Amniotic epithelial cell (primary cell): ENCODE data around the gene BHLHE40.

ENCODE experiments used
- DNase-seq: peaks from one replicate; pipeline ENCODE4 v3.0.0-alpha.2; 2010; ENCODE audit warnings: low read depth

BHLHE40 gene

DNA sequence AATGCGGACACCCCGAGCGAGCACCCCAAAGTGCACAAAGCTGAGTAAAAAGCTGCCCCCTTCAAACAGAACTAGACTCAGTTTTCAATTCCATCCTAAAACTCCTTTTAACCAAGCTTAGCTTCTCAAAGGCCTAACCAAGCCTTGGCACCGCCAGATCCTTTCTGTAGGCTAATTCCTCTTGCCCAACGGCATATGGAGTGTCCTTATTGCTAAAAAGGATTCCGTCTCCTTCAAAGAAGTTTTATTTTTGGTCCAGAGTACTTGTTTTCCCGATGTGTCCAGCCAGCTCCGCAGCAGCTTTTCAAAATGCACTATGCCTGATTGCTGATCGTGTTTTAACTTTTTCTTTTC lies 5.3 kb downstream of the BHLHE40 start:
- DNase-seq = peak; percentile 39

DNA sequence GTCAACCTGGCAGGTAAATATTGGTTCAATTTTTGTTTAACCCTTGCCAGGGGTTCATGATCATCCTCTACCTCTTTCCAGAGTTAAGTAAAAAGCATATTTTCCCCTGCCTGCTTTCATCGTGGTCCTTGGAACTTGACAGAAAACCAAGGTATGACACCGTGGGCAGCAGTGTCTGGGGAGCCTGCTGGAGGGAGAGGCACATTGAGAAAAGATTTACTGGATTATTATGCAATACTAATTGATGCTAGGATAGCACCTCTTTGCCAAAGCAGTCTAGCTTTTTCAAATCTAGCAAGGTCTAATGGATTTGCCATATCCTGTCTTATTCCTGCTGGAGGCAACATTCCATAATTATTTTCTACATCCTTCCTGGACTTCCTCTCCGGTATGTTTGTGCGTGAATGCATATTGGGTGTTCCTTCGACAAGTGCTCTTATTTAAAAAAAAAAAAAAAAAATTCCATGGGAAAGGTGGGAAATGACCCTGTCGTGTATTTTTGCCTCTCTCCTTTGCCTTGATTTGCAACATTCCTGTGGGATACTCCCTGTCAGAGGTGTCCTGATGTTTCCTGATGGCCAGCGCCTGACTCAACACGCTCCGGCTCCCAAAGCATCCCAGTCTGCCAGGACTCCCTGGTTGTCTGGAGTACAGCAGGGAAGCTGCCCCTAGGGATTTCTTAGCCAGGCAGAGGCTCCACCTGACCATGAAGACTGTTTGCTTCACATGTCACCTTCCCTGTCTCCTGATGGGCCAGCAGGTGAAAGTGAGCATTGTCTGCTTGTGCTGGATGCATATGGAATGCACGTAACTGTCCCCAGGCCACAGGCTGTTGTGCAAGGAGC lies 6.3 kb downstream of the BHLHE40 start:
- peak; percentile 77 for DNase-seq

DNA sequence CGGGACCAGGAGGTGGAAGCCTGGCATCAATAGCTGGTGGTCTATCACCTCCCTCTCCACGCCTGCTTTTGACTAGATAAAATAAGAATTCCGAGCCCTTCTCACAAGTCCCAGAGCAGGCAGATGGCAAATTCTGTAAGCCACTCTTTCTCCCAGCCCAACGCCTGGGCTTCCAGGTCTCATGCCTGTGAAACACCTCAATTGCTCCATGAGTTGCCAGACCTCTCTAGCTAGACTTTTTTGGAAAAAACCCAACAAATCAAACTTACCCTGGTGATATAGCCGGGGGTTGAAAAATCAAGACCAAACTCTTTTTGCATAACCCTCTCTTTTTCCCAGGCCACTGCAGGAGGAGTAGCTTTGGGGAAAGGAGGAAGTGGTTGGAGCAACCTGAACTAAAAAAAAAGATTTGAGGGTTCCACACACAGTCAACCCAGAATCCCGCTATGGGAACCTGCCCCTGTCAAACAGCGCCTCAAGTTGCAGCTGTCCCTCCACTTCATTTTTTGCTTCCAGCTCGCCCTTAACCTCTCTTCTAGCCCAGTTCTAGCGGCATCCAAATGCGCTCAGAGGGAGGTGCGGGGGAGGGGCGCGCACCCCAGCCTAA lies 7.0 kb downstream of the BHLHE40 start:
- peak; percentile 69 for DNase-seq

DNA sequence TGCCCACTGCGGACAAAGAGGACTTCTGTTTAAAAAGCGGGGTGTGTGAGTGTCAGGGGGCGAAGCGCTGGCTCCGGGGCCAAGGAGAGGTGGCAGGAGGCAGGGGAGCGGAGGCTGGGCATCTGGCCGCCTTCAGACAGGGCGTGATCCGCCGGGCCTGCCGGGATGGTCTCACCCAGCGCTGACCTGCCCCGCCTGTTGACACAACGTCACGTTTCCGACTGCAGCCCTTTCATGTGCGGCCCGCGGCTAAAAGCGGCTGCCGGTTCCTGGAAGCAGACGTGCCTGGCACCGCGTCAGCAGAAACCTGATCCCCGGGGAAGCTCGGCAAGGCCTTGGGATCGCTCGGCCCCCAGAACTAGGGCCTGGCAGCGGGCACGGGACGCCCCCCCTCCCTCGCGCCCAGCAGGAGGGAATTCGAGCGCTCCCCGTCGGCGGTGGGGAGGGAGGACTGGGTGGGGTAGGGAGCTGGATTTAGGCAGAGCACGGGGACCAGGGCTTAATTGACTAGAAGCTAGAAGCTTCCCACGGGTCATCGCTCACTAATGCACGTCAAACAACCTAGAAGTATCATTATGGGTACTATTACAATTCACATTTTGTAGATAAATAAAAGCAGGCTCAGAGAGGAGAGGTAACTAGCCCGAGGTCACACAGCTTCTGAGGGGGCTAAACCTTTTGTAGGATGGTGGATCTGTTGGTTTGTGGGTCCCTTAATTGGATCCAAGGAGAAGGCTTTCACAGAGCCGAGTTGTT lies 7.7 kb downstream of the BHLHE40 start:
- DNase-seq = peak; percentile 98

GRCh38 chr3:4987538-4988296 lies 8.5 kb downstream of the BHLHE40 start:
- no peak for DNase-seq

DNA sequence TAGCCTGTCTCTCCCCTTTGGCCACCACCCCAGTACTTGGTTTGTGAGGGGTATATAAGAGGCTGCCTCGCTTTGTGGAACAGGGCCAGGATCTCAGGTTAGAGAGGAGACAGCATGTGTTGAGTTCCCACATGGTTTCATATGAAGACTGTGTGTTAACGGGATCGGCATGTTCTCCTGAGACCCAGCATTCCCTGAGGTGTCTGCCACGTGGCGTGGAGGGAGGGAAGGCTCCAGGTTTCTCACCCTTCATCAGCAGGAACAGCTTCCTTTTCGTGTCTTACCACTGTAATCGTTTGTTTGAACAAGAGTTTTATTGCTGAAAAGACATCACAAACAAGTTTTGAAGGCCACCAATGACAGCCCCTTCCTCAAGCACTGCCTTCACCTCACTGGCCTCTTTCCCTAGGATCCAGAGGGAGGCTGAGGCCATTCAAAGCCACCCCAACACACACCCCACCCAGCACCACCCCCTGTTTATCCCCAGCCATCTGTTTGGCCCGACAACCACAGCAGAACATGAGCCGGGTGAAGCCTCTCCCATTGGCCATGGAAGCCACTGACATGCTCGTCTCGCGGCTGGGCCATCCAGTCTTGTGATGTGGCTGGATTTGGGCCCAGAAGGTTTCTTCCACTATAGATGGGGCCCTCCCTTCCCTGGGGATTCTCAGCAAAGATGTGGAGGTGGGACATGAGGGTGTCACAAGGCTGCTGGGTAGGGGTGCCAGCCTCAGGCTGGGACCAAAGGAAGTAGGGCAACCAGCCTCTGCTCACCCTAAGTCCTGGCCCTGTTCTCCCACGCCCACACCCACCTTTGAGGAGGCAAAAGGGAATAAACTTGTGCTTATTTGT lies 10.0 kb downstream of the BHLHE40 start:
- DNase-seq = no peak

- no peak for DNase-seq
These were observed 10.8 kb downstream of the BHLHE40 start for GRCh38 chr3:4990069-4990468.

DNA sequence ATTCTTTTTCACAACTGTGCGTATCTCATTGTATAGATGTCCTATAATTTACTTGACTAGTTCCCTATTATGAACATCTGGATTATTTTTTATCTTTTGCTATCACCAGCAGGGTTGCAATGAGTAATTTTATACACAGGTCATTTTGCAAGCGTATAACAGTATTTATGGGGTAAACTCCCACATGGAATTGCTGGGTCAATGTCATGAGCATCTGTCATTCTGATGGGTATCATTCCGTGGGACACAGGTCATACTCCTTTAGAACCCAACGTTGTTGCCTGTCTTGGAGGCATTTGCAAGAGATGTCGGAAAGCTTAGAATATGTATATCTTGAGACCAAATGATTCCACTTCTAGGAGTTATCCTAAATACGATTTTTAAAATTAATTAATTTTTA lies 12.9 kb downstream of the BHLHE40 start:
- peak; percentile 51 for DNase-seq

DNA sequence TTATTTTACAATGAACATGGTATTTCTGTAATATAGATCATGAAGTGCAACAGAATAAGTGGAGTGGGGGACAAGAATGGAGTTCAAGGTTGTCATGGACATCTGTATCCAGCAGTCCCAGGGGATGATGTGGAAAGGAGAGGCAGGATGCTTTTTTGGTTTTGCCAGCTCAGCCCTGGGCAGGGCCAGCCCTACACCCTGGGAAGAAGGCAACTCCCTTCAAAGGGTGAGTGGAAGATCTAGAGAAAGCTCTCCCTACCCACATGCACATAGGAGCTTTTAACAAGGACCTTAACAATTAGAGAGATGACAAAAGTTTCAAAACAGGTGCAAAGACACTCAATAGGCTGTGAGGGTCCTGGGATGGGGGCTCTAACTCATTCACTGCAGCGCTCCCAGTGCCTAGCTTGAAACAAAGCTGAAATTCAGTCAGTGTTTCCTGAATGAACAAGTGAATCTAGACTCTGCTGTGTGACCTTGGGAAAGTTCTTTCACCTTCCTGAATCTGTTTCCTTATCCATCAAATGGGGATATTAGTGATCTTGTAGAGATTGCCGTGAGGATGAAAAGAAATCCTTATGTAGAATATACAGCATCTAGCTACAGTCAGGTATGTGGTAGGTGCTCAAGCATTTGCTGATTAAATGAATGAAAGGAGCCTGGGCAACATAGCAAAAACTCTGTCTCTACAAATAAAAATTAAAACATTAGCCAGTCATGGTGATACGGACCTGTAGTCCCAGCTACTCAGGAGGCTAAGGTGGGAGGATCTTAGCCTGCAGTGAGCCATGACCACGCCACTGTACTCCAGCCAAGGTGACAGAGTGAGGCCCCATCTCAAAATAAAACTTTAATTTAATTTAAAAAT lies 14.3 kb downstream of the BHLHE40 start:
- no peak for DNase-seq

GRCh38 chr3:4994144-4994730 lies 15.0 kb downstream of the BHLHE40 start:
- DNase-seq = peak; percentile 63

DNA sequence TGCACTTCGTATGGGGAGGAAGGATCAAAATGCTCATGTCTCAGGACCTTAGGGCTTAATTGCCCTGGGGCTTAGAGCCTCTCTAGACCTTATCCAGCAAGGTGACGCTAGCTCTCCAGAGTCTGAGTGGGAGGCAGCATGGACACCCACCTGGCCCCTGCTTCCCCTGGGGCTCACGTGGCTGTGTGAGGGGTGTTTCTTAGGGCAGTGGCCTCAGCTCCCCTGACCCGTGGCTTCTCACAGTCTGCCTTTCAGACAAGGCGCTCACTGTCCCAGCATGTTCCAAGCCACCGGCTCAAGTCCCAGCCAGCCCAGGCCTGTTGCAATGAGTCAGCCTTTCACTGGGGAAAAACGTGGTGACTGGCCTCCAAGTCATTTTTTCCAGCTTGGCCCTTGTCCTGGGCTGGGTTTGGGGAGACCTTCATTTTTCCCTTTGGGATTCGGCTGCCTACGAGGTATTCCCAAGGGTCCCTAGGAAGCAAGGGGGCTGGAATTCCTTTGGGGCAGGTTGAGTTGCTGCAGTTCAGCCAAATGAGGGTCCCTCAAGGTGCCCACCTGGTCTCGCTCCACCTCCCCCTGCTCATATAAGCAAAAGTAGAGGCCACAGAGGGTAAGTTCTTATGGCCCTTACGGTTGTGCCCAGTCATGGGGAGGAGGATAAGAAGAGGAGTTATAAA lies 15.7 kb downstream of the BHLHE40 start:
- DNase-seq = peak; percentile 71

DNA sequence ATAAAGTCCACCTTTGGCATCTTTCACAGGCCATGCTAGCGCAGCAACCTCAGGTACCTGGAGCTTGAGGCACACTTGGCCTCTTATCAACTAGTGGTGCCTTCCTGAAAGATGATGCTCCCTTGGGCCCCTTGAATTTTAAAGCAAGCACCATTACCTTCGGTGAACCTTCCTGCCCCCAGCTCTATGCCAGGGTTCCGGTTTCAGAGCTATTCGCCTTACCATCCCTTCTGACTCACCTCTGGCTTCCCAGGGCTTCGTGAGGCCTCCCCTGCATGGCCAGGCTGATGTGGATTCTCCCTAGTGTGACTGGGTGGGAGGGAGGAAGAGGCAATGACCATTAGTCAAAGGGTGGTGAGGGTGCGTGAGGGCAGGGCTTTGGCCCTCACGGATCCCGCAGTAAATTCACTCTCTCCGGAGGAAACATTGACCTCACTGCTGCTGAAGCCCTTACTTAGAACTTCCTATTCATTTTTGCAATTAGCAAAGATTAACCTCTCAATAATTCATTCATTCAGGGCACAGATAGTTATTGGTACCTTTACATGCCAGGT lies 16.3 kb downstream of the BHLHE40 start:
- peak; percentile 89 for DNase-seq

DNA sequence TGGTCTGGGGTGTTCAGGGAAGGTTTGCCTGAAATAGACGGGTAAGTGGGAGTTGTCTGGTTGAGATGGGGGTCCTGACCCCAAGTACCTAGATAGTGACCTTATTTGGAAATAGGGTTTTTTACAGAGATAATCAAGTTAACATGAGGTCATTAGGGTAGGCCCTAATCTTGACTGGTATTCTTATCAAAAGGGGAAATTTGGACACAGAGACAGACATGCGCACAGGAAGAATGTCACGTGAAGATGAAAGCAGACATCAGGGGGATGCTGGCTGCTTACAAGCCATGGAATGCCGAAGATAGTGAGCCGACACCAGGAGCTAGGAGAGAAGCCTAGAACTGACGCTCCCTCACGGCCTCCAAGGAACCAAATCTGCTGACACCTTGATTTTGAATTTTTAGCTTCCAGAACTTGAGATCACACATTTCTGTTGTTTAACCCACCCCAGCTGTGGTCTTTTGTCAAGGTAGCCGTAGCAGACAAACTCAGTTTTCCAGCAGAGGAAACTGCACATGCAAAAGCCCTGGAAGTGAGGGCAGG lies 17.1 kb downstream of the BHLHE40 start:
- DNase-seq = no peak

- no peak for DNase-seq
These were observed 17.6 kb downstream of the BHLHE40 start for GRCh38 chr3:4996771-4997291.

- DNase-seq = no peak
These were observed 18.7 kb downstream of the BHLHE40 start for GRCh38 chr3:4997946-4998345.

DNA sequence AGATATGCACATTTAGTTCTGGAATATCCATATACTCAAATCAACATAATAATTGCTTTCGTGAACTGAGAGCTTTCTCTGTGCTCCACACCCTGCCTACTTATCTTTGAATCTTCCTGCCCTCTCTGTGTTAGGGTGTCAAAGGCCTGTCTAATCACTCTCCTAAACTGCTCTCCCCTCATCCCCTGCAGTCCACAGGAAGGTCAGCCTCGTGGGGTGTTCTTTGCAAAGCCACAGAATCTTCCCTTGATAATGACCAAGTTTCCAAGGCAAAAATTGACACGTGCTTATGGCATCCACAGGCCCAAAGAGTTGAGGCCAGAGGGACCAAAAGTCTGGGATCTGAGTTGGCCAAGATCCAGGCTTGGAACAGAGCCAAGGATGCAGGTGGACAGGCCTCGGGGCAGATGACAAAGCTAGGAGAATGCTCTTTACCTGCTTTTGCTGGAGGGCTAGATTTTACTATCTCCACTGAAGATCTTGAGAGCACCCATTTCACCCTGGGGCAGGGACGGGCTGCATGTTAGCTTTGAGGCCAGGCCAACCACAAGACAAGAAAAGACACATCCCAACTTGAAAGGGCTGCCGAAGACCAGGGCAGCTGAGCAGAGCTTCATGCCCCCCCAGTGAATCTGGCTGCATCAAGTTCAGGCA lies 20.4 kb downstream of the BHLHE40 start:
- no peak for DNase-seq

- DNase-seq = no peak
These were observed 21.9 kb downstream of the BHLHE40 start for GRCh38 chr3:5001135-5001534.

- DNase-seq = no peak
These were observed 22.6 kb downstream of the BHLHE40 start for GRCh38 chr3:5001805-5002173.
